ENCODE data around the gene GPR153. TPM values are rescaled to one million over a fixed set of nuclear protein-coding genes. Genes with fewer than 3 reads are reported as not detected.

Gene GPR153
- polyA plus RNA-seq, 3 donors from 2014 or later, result 0.58 to 1.5 (median 0.68) TPM

DNA sequence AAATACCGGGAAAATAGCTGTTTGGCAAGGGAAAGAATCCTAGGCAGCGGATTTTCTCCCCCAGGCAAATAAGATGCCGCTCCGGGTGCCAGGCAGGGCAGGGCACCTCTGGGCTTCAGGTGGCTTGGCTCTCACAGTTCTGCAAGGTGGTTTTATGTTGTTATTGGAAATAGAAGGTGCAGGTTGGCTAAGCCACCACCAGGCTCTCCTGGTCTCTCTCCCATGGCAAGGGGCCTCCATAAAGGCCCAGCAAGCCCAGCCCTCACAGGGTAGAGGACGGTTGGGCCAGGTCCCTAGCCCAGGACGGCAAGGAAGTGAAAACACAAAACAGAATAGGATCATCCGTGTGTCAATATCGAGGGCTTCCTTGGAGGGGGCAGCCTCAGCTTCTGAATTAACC lies 37.6 kb upstream of the GPR153 start:
- no peaks in the 10 kb centered on the region for H3K9me3 Mint-ChIP-seq
- H3K27ac Mint-ChIP-seq, result no peak overlapping the region
- DNase-seq, result no peak
- peaks cover 0 to 4% (median 3%) of the 10 kb centered on the region in 3 donors for H3K36me3 Mint-ChIP-seq
- H3K4me1 Mint-ChIP-seq, result peaks cover 28 to 30% of the 10 kb centered on the region in 2 donors
- no peak overlapping the region for H3K4me3 Mint-ChIP-seq
- peaks cover 0 to 15% (median 11%) of the 10 kb centered on the region in 3 donors for H3K27me3 Mint-ChIP-seq (ENCODE audit: low read depth in 3 of 3)

DNA sequence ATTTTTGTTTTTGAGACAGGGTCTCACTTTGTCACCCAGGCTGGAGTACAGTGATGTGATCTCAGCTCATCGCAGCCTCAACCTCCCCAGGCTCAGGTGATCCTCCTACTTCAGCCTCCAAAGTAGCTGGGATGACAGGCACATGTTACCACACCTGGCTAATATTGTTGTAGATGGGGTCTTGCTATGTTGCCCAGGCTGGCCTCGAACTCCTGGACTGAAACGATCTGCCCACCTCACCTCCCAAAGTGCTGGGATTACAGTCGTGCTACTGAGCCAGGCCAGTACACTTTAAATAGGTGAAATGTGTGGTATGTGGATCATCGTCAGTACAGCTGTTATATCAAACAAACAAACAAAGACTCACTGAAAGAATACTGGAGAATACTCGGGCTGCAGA lies 35.0 kb upstream of the GPR153 start:
- peaks cover 49% of the 10 kb centered on the region in 2 donors for H3K4me1 Mint-ChIP-seq
- DNase-seq, result no peak
- peaks cover 0 to 4% (median 3%) of the 10 kb centered on the region in 3 donors for H3K36me3 Mint-ChIP-seq
- H3K4me3 Mint-ChIP-seq, result peak overlapping the region in 3 of 5 donors; percentile 17 to 79 (median 32)
- peak overlapping the region in 5 of 6 donors; percentile 50 to 96 (median 93) for H3K27ac Mint-ChIP-seq
- H3K9me3 Mint-ChIP-seq, result no peaks in the 10 kb centered on the region
- H3K27me3 Mint-ChIP-seq (ENCODE audit: low read depth in 3 of 3), result peaks cover 2 to 14% (median 11%) of the 10 kb centered on the region in 3 donors

DNA sequence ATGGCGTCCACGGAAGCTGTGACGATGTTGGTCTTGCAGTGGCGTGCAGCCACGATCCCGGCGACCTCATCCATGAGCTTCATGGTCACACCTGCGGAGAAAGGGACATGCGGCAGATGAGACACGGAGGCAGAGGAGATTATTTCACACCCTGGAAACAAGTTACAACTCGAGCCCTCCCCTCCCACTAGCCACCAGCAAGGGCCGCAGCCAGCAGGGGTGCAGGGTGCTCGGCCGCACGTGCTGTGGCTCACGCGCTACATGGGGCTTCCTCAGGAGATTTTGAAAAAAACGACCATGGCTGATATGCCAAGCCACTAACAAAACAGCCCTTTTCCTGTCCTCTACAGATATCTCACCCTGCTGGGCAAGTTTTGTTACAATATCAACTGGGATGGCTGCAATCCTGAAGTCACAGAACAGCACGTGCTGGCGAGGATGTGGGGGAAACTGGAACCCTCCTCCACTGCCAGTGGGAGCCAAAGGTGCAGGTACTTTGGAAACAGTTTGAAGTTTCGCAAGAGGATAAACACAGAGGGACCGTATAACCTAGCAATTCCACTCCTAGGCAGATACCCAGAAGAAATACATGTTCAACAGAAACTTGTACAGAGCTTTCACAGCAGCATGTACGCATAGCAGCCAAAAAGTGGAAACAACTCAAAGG lies 34.1 kb upstream of the GPR153 start:
- H3K4me3 Mint-ChIP-seq, result peak overlapping the region; percentile 74 to 82 (median 79)
- peak in 2 of 3 donors; percentile 85 to 87 for DNase-seq
- H3K27me3 Mint-ChIP-seq (ENCODE audit: low read depth in 3 of 3), result peaks cover 2 to 11% (median 11%) of the 10 kb centered on the region in 3 donors
- no peaks in the 10 kb centered on the region for H3K9me3 Mint-ChIP-seq
- H3K4me1 Mint-ChIP-seq, result peaks cover 52 to 53% of the 10 kb centered on the region in 2 donors
- peaks cover 0 to 4% (median 3%) of the 10 kb centered on the region in 3 donors for H3K36me3 Mint-ChIP-seq
- peak overlapping the region; percentile 93 to 98 (median 96) for H3K27ac Mint-ChIP-seq

DNA sequence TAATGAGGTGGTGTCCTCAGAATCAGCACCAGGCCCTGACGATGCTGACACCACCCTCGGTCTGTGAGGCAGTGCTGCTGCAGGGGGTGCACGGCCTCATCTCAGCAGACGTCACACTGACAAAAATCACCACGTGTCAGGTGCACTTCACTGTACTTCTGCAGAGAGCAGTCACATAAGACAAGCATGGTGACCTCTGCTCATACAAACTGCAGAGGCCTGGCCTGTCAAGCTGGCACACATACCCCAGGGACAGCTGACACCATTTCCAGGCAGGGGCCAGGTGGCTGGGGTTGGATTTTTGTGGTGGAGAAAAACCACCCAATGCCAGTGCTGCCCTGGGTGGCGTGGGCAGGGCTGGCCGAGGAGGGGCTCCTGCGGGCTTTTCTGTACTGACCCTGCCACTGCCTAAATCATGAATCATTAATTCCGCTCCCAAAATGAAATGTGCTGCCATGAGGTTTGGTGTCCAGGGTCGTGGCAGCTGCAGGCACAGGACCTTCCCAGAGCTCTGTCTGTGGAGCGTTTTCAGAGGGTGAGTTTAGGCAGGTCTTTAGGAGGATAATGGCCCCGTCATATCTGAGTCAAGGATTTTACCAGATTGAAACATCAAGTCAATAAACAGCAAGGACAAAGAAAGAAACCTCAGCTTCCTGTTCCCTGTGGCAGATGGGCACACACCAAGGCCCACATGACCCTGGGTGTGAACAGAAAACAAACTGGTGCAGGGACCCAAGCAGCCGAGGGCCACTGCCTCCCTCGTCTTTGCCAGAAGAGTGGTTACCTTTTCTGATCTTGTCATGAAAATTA lies 33.4 kb upstream of the GPR153 start:
- peak overlapping the region; percentile 93 to 98 (median 96) for H3K27ac Mint-ChIP-seq

DNA sequence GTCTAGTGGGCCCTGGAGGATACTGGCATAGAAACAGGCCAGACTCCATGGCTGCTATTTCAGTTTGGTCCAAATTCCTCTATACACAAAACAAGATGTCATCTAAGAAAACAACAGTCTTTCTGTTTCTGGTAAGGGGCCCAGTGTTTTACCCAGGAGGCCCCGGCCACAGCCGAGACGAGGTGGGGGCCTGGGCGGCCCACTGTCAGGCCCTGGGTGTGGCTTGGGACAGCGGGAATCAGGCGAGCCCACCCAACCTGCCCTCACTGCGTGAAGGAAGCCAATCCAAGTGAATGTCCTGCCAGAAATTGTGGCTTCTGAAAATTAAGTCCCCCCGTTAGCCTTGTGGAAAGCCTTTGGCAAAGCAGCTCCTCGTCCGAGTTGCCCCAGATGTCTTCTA lies 31.2 kb upstream of the GPR153 start:
- Mint-ChIP-seq H3K36me3 (no peaks in the 10 kb centered on the region), H3K27ac (peak overlapping the region; percentile 78 to 94 (median 88)), H3K4me1 (peaks cover 72 to 76% of the 10 kb centered on the region in 2 donors), H3K4me3 (peak overlapping the region in 3 of 5 donors; percentile 26 to 29 (median 27)), H3K9me3 (no peaks in the 10 kb centered on the region), H3K27me3 (ENCODE audit: low read depth in 3 of 3) (peaks cover 2 to 11% (median 11%) of the 10 kb centered on the region in 3 donors)
- DNase-seq, result no peak

More for the DNA sequence above, 33.4 kb upstream of the GPR153 start:
- peak overlapping the region; percentile 74 to 82 (median 79) for H3K4me3 Mint-ChIP-seq
- H3K36me3 Mint-ChIP-seq, result peaks cover 0 to 3% (median 2%) of the 10 kb centered on the region in 3 donors
- H3K27me3 Mint-ChIP-seq (ENCODE audit: low read depth in 3 of 3), result peaks cover 2 to 11% (median 11%) of the 10 kb centered on the region in 3 donors
- no peaks in the 10 kb centered on the region for H3K9me3 Mint-ChIP-seq
- peaks cover 59 to 60% of the 10 kb centered on the region in 2 donors for H3K4me1 Mint-ChIP-seq
- peak; percentile 69 to 86 (median 80) for DNase-seq

DNA sequence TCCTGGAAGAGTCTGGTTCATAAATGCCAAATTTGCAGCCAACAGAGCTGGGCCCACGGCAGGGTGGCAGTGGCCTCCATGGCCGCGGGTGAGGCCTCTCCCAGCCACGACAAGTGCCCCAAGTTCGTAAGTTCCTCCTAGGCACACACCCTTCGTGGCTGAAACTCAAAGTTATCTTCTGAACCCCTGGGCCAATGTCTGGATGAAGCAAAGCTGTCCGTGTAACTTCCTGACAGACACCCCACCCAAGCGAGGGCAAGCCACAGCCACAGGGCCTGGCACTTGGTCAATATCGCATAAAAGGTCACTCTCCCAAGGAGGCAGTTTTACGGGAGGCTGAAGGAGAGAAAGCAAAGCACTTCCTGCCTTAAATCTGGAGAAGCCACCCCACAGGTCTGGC lies 27.8 kb upstream of the GPR153 start:
- Mint-ChIP-seq H3K27me3 (ENCODE audit: low read depth in 3 of 3) (peaks cover 0 to 2% (median 1%) of the 10 kb centered on the region in 3 donors), H3K4me1 (peaks cover 46 to 50% of the 10 kb centered on the region in 2 donors), H3K27ac (peak overlapping the region; percentile 72 to 89 (median 86)), H3K36me3 (no peaks in the 10 kb centered on the region), H3K4me3 (peak overlapping the region; percentile 5 to 57 (median 40)), H3K9me3 (no peaks in the 10 kb centered on the region)
- DNase-seq, result peak; percentile 26 to 34 (median 28)

DNA sequence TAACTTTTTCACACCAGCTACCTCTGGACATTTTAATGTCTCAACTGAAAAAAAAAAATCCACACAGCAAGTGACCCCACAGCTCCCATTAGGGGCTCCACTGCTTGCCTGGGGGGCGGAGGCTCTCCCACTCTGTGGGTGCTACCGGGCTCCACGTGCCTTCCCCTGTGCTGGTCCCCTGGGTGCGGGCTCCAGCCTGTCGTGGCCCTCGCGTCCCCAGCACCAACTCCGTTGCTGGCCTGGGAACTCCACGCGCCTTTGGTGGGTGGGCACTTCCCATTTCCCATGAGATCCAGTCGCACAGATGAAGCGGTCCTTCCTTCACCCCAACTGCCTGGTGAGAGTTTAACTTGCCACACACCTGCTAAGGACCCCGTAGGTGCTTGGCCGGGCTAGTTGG lies 27.1 kb upstream of the GPR153 start:
- Mint-ChIP-seq H3K9me3 (no peaks in the 10 kb centered on the region), H3K4me1 (peaks cover 39 to 43% of the 10 kb centered on the region in 2 donors), H3K27me3 (ENCODE audit: low read depth in 3 of 3) (peaks cover 0 to 1% (median 0%) of the 10 kb centered on the region in 3 donors), H3K36me3 (no peaks in the 10 kb centered on the region), H3K4me3 (peak overlapping the region in 2 of 5 donors; percentile 21 to 57), H3K27ac (peak overlapping the region; percentile 72 to 89 (median 86))
- no peak for DNase-seq

DNA sequence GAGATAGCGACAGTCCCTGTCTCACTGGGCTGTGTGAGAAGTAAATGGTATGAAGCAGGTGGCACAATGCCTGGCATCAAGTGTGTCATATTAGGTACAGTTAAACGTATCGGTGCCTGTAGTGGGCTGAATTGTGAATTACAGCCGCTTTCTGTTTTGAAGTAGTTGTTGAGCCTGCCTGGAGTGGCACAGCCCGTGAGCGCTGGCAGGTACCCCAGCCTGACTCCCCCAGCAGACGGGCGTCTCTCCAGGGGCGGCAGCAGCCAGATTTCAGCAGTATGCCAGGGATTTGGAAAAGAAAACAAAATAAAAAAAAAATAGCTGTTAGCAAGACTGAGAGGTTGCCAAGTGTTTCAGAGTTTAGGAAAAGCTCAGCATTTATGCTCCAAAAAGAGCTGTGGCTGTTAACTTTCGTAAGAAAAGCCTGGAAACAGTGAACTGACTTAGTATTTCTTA lies 26.6 kb upstream of the GPR153 start:
- Mint-ChIP-seq H3K36me3 (no peaks in the 10 kb centered on the region), H3K4me1 (peaks cover 38 to 42% of the 10 kb centered on the region in 2 donors), H3K9me3 (no peaks in the 10 kb centered on the region), H3K27ac (peak overlapping the region in 3 of 6 donors; percentile 55 to 89 (median 78)), H3K27me3 (ENCODE audit: low read depth in 3 of 3) (peaks cover 0 to 1% (median 0%) of the 10 kb centered on the region in 3 donors), H3K4me3 (no peak overlapping the region)
- no peak for DNase-seq

DNA sequence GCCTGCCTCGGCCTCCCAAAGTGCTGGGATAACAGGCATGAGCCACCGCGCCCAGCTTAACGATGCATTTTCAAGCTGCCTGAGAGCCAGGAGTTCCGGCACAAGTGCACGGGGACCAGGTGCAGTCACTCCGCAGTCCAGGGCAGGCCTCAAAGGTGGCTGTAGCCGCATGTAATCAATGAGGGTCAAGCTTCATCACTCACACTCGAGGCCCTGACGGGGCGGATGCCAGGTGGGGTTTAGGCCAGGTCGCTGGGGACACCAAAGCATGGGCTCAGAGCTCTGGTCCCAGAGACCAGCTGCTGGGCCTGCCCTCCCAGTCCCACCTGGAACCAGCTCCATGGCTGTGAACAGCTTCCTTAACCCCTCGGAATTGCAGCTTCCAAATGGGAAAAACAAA lies 26.1 kb upstream of the GPR153 start:
- Mint-ChIP-seq H3K4me3 (no peak overlapping the region), H3K4me1 (peaks cover 36 to 38% of the 10 kb centered on the region in 2 donors), H3K27ac (peak overlapping the region in 2 of 6 donors; percentile 35 to 55), H3K36me3 (no peaks in the 10 kb centered on the region), H3K27me3 (ENCODE audit: low read depth in 3 of 3) (peaks cover 0 to 1% (median 0%) of the 10 kb centered on the region in 3 donors), H3K9me3 (no peaks in the 10 kb centered on the region)
- DNase-seq, result no peak

DNA sequence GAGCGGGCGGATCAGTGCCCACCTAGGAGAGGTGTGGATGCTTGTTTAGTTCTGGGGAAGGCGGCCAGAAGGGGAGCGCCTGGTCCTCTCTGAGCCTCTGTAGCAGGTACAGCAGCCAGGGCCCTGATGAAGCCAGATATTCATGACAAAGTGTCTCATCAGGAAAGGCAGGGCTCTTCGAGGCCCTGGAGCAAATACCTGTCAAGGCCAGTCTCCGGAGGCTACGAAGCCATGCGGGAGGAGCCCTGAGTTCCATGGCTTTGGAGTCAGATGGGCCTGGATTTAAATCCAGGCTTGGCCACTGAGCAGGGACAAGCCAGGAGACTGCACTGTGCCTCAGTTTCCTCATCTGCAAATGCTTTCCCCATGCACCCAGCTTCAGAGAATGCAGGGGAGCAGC lies 25.4 kb upstream of the GPR153 start:
- no peak overlapping the region for H3K4me3 Mint-ChIP-seq
- no peak overlapping the region for H3K27ac Mint-ChIP-seq
- no peaks in the 10 kb centered on the region for H3K36me3 Mint-ChIP-seq
- no peaks in the 10 kb centered on the region for H3K9me3 Mint-ChIP-seq
- H3K27me3 Mint-ChIP-seq (ENCODE audit: low read depth in 3 of 3), result peaks cover 0 to 1% (median 0%) of the 10 kb centered on the region in 3 donors
- DNase-seq, result no peak
- peaks cover 29 to 31% of the 10 kb centered on the region in 2 donors for H3K4me1 Mint-ChIP-seq

DNA sequence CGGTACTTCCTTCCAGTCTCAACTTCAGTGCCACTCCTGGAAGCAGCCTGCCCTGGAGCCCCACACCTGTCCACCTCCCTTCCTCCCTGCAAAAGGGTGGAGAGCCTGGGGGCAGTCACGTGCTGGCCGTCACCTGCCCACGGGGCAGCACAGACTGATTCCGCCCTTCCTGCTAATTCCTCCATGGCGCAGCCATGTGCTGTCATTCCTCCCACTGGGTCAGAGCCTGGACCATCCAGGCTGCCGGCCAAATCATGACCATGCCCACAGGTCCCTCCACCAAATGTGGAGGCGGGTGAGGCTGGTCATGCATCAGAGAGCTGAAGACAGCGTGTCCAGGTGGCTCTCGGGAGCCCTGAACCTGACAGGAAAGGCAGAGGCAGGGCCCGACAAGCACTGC lies 24.4 kb upstream of the GPR153 start:
- Mint-ChIP-seq H3K4me3 (no peak overlapping the region), H3K36me3 (no peaks in the 10 kb centered on the region), H3K27ac (no peak overlapping the region), H3K9me3 (no peaks in the 10 kb centered on the region), H3K27me3 (ENCODE audit: low read depth in 3 of 3) (no peaks in the 10 kb centered on the region), H3K4me1 (peaks cover 23% of the 10 kb centered on the region in 2 donors)
- DNase-seq, result no peak

DNA sequence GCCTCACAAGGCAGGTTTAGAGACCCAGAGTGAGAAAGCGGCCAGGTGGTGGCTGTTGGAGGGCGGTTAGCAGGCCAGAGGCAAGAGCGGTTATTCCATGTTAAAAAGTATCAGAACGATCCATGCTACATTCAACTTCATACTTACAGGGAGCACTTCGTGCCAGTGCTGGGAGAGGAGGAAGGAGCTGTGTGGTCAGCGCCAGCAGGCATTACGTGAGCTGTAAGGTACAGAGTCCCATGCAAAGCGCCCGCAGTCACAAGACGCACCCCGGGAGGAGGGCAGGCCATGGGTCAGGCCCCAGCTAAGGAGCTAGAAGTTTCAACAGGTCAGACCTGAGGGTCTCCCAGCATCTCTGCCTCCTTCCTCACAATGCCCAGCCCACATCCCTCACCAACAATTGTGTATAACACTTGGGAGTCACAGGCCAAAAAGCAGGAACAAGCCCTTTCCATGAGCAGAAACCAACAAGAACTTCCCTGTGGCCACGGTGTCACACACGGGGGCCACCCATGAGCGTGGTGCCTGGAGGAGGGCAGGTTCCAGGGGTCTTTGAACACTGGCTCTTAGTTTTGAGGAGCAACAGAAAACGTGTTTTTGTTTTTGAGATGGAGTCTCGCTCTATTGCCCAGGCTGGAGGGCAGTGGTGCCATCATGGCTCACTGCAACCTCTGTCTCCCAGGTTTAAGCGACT lies 21.8 kb upstream of the GPR153 start:
- H3K27ac Mint-ChIP-seq, result peak overlapping the region in 1 of 6 donors; percentile 40
- peaks cover 0 to 3% (median 0%) of the 10 kb centered on the region in 3 donors for H3K27me3 Mint-ChIP-seq (ENCODE audit: low read depth in 3 of 3)
- DNase-seq, result no peak
- peaks cover 0 to 7% (median 0%) of the 10 kb centered on the region in 3 donors for H3K36me3 Mint-ChIP-seq
- H3K4me3 Mint-ChIP-seq, result no peak overlapping the region
- peaks cover under 1 to 4% of the 10 kb centered on the region in 2 donors for H3K4me1 Mint-ChIP-seq
- H3K9me3 Mint-ChIP-seq, result no peaks in the 10 kb centered on the region
